ENCODE measurements around the gene CRABP1.
A peak's percentile ranks its signal among the peaks of the same experiment; 100 is the strongest.

CRABP1 gene

GRCh38 chr15:78312957-78313356 lies 27.2 kb upstream of the CRABP1 start:
- TF ChIP-seq CTCF (IDR thresholded peaks at IDR 0.05): no peak

GRCh38 chr15:78313383-78313782 lies 26.8 kb upstream of the CRABP1 start:
- no peak for TF ChIP-seq CTCF (IDR thresholded peaks at IDR 0.05)

GRCh38 chr15:78314181-78314581 lies 26.0 kb upstream of the CRABP1 start:
- TF ChIP-seq CTCF (IDR thresholded peaks at IDR 0.05): no peak

- no peak for TF ChIP-seq CTCF (IDR thresholded peaks at IDR 0.05)
These were observed 24.4 kb upstream of the CRABP1 start for GRCh38 chr15:78315686-78316282.

GRCh38 chr15:78316283-78317083 lies 23.7 kb upstream of the CRABP1 start:
- no peak for TF ChIP-seq CTCF (IDR thresholded peaks at IDR 0.05)

GRCh38 chr15:78317145-78317836 lies 22.9 kb upstream of the CRABP1 start:
- TF ChIP-seq CTCF (IDR thresholded peaks at IDR 0.05): peak; percentile 38; the same call in 1 of the 2 replicates

GRCh38 chr15:78319588-78319987 lies 20.6 kb upstream of the CRABP1 start:
- TF ChIP-seq CTCF (IDR thresholded peaks at IDR 0.05): no peak
